Stimulated activated CD4-positive, alpha-beta T cell treated with anti-CD3 and anti-CD28 coated beads, Interleukin-1b, Interleukin-23, amount 100 ng/mL, for 48 hours (primary cell): ENCODE data around the gene SLC8A2.
"Not testable (repeated sequence)": the region's sequence is repeated elsewhere in the genome, so short reads cannot be mapped to it uniquely, and the experiment has no call there.

Experiments used
- DNase-seq: peaks from one replicate; pipeline ENCODE4 v3.0.0-alpha.2; 2020

The SLC8A2 gene

DNA sequence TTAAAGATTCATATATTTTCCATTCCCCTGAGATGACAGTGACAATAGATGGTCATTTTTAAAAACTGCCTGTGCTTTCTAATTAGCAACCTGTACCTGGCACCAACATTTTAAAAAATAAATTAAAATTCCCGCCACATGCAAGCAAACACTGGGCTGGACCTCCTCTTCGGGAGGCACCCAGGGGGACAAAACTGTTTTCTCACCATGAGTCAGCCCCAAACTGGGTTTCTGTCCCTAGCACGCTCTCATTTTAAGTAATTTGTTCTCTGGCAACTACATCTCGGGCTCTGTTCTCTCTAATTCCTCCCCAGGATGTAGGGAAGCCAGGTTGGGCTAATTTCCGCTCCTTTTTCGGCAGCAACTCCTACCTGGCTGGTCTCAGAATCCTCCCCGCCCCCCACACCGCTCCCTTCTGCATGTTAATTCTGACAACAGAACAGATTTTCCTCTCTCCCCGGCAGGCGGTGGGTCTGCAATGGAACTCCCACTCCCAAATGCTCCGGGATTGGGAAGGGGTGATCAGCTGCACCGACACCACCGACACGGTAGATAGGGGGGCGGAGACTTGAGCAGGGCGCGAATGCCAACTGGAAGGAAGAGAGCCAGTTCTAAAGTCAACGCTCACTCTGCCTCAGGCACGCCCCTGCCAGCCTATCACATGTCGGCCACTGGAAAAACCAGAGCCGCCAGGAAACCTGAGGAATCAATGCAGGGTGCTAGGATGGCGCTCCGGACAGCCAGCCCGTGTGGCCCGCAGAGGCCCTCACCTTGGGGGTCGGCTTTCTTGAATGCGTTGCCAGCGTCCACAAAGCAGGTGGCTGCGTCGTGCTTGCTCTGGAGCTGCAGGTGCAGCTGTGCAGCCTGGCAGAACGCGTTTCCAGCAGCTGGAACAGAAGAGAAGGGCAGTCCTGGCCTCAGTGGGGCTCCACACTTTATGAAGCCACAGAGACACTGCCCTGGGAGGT, 28.5 kb upstream of the SLC8A2 start:
- no peak for DNase-seq

DNA sequence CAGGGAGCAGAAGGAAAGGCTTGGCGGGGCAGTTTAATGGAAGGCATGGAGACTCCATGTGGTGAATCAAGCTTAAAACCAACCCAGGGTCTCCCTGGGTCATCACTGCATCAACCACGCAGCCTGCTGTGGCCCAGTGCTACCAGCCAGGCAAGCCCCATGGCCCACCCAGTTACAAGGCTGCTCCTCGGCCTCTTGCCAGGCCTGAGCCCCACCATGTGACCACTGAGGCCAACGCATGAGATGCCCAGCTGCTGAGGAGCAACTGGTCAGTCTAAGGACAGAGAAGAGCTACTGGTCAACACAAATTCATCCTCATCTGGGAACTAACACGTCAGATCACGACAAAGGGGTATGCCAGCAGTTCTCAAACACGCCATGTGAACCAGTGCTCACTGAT, 27.7 kb upstream of the SLC8A2 start:
- no peak for DNase-seq

DNA sequence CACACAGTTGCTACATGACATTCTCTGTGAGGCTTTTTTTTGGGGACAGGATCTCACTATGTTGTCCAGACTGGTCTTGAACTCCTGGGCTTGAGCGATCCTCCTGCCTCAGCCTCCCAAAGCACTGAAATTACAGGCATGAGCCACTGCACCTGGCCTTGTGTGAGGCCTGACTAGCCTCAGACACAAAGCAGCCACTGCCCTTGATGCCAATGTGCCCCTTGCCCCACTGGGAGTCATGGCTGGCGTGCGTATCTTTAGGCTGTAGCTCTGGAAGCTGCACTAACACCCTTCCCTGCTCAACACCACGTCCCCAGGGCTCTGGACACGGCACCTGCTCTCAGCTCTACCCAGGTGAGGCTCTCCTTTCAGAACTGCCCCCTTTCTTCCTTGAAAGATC, 26.9 kb upstream of the SLC8A2 start:
- DNase-seq = no peak

DNA sequence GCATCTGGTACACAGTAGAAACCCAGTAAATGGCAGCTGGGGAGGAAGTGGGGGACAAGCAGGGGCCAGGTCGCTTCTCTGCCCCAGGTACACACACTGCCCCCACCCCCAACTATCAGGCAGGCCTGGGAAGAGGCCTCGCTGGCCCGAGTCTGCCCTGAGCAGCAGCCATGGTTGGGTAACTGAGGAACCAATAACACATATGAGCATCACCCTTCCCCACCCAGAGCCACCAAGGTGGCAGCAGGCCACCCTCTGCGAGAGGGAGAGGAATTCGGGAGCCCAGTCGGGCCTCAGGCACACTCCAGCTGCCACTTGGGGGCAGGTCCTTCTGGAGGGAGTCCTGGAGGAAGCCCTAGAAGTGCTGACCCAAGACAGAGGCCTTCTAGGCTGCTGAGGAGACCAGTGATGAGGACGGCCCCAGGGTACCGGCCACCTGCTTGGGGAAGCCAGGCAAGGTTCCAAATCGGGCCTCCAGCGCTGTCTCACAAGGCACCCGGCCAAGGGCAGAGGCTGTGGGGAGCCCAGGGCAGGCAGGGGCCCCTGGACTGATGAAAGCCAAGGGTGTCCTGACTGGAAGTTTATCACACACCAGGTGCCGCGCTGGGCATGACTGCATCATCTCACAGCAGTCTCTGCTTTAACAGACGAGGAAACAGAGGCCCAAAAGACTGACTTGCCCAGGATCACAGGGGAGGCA, 26.3 kb upstream of the SLC8A2 start:
- no peak for DNase-seq

DNA sequence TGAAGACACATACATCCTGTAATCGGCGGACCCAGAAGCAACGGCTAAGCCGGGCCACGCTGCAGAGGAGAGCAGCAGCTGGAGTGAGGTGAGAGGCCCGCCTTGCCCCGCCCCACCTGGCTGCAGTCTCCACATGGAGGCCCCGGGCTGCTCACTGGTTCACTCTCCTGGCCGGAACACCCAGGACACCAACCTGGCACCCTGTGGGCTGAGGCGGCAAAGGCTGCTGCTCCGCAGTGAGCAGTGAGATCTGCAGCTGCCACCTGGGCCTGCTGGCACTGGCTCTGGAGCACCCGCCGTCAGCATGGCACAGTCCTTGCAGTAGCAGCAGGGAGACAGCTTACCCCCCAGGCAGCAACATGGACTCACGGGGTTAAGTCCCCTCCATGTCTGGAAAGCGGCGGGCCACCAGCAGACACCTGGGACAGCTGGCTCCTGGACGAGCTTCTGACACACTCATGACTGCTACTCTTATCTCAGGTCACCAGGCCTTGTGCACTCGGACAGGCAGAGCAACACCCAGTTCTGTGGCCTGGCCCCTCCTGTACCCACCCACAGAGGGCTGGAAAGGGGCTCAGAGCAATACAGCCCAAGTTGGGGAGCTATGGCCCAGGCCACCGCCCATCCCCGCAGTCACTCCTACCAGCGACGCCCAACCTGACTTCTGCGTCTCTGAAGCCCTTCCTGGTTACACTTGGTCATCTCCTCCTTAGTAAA, 25.5 kb upstream of the SLC8A2 start:
- no peak for DNase-seq

DNA sequence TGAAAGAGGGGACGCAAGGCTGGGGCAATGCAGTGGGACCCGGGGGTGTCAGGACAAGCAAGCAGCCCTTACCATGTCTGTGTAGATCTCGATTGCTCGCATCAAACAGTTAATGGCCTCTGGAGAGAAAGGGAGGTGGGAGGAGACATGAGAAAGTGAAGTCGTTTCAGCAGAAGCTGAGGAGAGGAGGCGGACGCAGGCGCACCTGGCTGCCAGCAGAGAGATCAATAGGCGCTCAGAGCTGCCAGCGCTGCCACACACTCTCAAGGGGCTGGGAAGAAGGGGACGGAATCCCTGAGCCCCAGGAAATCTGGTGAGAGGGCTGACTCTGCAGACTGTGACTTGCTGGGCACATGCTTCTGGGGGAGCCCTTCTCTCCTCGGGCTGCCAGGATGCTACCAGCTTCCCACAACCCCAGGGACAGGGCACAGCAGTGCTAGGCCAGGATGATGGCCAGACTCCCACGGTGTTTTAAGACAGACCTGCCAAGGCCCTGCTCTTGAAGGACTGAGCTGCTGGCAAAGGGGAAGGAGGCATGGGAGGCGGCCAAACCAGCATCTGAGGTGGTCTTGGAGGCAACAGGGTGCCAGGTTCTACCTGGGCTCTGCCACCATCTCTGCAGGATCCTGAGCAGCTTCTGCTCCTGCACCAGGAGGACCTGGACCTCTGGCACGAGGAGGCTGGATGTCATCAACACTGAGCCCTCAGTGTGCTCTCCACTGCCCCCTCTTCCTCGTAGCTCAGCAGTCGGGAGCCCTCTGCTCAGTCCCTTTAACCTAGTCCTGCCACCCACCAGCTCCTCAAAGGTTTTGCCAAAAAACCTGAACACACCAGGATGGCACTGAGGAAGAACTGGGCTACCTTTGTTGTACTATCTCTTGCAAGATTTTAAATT, 24.0 kb upstream of the SLC8A2 start:
- DNase-seq = no peak

DNA sequence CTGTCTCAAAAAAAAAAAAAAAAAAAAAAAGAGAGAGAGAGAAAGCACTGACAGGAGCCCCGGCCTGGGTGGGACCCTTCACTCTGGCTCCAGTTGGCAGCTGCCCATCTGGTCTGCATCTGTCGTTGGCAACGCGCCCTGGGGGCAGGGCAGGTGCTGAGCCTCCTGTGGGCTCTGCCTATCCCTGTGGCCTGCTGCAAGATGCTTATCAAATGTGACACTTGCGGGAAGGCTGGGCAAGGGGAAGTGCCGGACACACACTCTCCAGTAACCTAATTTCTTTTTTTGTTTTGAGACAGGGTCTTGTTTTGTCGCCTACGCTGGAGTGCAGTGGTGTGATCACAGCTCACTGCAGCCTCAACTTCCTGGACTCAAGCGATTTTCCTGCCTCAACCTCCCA, 23.0 kb upstream of the SLC8A2 start:
- no peak for DNase-seq

DNA sequence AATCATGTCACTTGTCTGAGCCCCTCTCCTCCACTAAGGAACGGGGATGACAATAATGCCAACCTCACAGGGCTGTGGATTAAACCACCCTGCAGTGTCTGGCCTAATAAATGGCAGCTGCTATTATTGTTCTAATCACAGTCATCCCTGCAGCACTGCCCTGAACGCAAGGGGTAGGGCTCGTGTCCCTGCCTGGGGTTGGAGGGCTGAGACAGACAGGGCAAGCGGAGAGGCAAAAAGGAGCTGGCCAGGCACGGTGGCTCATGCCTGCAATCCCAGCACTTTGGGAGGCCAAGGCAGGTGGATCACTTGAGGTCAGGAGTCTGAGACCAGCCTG, 22.5 kb upstream of the SLC8A2 start:
- no peak for DNase-seq

DNA sequence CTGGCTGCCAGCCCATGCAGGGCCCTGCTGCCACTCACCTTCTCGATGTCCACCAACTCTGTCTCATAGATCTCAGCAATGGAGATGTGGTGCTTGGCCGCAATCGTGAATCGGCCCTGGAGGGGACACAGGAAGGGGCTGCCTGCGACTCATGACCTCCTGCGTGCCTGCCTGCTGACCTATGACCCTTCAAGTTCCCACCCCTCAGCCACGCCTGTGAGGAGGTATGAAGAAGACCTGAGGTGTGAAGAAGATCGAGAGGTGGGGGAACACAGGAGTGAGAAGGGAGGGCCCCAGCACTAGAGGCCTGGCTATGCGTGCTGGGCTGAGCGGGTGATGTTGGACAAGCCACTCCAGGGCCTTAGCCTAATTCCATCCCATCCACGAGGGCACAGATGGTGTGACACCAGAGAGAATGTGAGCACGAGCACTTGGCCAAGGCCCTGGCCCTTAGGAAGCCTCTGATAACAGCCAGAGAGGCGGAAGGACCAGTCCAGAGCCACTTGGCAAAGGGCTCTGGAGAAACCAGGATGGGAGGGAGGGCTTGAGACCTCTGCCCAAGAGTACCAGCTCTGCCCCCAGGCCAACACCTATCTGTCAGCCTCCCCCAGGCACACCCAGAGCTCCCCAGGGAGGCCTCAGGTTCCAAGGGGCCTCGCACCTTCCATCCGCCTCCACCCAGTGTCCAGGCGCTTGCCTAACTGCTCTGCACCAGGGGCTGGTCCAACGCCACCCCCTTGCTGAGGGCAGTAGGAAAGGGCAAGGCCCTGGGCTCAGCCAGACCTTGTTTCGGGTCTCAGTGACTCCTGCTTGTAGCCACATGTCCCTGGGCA, 21.9 kb upstream of the SLC8A2 start:
- no peak for DNase-seq

DNA sequence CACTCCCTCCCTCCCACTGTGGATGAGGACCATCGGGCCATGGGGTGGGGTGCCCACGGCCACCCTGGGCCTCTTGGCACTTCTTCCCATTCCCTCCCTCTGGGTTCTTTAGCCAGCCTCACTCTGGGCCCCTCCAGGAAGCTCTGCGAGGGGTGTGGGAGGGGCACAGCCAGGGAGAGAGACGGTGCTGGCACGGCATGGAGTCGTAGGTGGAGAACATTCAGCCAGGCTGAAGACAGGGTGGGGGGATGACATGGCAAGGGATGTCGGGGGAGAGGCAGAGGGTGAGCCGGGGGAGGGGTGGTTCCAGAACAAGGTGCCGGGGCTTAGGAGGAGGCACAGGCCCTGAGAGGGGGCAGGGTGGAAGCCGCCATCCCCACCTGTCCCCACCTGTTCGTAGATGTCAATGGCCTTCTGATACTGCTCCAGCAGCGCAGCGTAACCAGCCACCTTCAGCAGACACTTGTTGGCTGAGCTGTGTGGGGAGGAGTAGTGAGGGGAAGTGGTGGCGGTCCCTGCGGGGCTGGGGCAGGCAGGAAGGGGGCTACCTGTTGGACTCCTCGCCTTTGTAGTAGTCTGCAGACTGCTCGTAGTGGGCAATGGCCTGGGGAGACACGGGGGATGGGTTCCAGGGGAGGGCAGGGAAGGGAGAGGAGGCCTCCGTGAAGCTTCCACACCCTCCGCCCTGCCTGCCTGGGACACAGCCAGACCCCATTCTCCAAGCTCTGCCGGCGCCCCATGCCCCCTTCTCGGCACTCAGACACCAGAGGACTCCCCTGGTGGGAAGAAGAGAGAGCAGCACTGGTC, 21.1 kb upstream of the SLC8A2 start:
- no peak for DNase-seq

DNA sequence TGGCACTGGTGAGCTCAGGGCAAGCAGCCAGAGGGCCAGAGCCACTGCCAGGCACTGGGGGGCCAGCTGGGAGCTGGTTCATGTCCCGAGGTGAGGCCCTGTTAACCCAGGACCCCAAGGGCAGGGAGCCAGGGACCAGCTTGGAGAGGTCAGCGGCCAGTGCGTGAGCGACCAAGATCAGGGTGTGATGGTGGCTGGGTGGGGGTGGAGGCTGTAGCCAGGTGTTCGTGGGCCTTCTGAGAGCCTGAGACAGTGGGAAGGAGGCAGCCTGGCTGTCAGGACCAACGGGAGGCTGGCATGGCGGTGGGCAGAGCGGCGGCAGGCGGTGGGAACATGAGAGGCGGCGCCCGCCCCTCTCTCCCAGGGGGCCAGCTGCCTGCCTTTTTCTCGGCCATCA, 20.4 kb upstream of the SLC8A2 start:
- no peak for DNase-seq

DNA sequence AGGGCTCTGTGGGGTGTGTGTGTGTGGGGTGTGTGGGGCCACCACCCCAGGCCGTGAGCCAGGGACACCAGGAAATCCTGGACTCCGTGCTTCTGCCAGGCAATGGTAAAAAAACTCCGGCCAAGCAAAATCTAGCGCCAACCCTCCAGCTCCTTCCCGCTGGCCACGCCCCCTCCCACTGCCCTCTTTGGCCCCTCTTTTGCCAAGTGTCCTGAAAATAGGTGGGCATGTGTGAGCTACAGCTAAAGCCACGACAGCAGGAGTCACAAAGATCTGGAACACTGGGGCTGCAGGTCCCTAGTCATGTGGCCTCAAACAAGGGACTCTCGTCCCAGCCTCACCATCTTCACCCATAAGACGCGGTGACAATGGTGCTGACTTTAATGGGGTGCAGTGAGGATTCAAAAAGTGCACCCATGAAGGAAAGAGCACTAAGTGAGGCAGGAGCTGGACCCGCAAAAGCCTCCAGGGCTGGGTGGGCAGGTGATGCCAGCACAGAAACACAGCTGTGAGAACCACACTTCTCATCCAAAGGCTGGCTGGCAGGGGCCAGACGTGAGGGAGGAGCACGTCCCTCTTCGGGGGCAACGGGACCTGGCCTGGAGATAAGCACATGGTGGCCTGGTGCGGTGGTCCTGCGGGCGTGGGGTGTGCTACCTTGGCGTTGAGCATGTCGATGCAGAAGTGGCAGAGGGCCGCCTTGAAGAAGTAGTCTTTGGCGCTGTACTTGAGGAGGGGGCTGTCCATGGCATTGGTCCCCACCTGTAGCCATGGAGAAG, 19.9 kb upstream of the SLC8A2 start:
- no peak for DNase-seq

DNA sequence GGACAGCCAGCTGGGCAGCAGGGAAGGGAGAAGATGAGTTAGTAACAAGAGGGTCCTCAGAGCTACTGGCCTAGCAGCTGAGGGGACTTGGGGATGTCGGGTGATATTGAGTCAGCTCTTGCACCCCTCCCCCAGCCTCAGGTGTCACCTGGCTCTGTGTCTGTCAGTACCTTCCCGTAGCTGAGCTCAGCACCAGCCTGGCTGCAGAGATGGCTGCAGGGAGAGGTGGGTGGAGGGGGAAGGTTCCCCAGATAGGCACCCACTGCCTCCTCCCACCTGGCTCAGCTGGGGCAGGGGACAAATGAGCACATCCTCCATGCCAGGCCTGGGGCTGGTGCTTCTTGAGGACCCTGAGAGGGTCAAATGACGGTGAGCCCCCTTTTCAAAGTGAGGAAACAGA, 19.2 kb upstream of the SLC8A2 start:
- no peak for DNase-seq

DNA sequence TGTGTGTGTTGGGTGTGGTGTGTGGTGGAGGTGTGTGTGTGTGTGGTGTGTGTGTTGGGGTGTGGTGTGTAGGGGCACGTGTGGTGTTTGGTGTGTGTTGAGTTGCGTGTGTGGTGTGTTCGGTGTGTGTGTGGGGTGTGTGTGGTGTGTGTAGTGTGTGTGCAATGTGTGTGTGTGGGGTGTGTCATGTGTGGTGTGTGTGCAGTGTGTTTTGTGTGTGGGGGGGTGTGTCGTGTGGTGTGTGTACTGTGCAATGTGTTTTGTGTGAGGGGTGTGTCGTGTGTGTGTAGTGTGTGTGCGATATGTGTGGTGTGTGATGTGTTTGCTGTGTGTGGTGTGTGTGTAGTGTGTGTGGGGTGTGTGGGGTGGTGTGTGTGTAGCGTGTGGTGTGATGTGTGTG, 18.3 kb upstream of the SLC8A2 start:
- DNase-seq = no peak

DNA sequence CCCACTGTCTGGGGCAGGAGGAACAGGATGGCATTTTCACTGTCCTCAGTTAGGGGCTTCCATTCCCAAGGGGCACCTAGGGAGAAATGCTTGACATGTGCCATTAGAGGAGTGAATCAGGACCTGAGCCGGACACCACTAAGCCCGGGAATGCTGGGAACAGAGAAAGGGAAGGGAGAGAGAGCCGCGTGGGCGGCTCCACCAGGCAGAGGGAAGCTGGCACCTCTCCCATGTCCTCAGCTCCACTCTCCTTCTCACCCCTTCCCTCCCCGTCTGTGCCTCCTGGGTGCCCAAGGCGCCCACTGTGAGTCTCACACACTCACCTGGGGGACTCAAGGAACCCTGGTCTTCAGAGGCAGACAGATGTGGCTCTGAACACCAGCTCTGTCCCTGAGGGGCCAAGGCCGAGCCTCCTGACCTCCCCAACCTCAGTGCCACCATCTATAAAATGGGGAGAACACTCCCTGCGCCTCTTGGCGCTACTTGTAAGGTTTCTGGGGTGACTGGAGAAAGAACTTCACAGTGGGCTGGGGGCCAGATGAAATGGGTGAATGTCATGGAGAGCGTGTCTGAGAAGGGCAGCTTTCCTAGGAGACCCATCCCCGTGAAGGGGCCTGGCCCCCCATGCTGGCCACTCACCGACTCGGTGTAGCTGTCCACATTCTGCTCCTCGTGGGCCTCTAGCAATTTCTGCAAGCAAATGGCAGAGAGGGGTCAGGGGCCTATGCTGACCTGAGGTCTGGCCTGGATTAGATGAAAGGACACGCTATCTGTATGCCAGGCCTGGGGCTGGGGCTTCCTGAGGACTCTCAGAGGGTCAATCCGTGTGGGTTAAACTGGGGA, 17.6 kb upstream of the SLC8A2 start:
- no peak for DNase-seq

DNA sequence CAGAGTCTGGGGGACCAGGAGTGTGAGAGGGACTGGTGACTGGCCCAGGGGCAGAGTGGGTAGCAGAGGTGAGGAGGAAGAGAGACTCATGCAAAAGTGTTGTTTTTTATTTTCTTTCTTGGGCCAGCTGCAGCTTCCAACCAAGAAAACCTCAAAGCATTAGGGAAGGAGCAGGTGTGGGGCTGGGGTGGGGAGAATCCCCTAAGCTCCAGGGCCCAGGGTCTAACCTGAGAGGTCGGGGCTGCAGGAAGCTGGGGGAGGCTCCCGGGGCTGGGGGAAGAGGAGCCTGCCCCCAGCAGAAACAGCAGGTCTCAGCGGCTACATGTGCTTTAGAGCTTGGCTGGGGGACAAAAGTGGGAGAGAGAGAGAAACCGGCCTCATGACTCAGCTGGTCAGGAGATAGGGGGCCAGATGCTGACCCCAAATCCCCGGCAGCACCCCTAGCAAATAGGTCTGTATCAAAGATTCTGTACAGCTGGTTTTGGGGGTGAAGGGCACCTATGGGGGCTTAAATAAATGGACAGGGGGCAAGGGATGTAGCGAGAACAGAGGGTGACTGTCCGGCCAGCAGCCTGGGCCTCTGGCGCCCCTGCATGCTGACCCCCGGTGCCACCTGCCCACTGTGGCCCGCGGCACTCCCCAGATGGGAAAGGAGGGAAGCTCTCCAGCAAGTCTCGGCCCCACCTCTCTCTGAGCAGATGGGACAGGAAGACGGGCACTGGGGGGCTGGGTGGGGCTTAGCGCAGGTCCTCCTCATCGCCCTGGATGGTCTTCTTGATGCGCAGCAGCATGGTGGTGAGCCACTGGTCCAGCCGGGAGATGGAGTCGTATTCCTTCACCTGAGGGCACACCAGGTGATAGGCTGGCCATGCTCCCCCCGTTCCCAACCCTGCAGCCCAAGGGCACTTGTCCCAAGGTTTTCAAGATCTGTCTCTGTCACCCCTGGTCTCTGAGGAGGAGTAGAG, 16.1 kb upstream of the SLC8A2 start:
- DNase-seq = no peak

DNA sequence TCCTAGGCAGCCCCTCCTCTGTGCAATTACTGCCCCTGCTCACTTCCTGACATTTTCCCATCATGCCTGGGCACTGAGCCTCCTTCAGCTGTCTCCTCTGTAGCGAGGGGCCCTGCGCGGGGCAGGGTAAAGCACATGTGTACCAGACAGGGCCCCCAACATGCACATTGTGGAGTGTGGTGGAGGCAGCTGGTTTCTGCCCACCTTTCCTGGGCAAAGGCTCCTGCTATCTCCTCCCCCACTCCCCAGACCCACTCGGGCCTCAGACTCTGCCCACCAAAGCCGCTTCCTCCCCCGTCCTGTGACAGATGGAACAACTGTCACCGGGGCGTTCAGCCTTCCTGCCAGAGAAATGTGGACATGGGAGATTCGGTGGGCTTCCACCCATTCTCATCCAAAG, 15.2 kb upstream of the SLC8A2 start:
- DNase-seq = no peak

DNA sequence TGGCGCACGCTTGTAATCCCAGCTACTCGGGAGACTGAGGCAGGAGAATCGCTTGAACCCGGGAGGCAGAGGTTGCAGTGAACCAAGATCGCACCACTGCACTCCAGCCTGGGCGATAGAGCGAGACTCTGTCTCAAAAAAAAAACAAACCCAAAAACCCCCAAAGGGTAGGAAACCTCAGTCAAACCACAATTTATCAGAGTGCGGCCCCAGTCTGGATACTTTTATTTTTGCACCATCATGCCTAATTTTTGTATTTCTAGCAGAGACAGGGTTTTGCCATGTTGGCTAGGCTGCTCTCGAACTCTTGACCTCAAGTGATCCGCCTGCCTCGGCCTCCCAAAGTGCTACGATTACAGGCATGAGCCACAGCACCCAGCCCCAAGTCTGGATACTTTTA, 14.5 kb upstream of the SLC8A2 start:
- DNase-seq = not testable (repeated sequence)
